ENCODE results near the gene B9D2. TPM values are rescaled to one million over a fixed set of nuclear protein-coding genes. Genes with fewer than 3 reads are reported as not detected.
A peak's percentile ranks its signal among the peaks of the same experiment; 100 is the strongest.

Gene B9D2
- total RNA-seq, 1 donor from 2014 or later = 2.1 TPM

- Histone ChIP-seq H3K4me1 (ENCODE audit: control insufficient read depth in 3 of 3, insufficient read depth in 3 of 3, low read length in 3 of 3) (peaks cover 68 to 81% (median 80%) of the 10 kb centered on the region in 3 donors), H3K4me3 (ENCODE audit: low read length in 3 of 3) (peak overlapping the region; percentile 52 to 75 (median 75))
These were observed 38.9 kb downstream of the B9D2 start for GRCh38 chr19:41324921-41325639.

GRCh38 chr19:41324231-41324702, 39.7 kb downstream of the B9D2 start:
- H3K27ac ChIP-seq (ENCODE audit: low read depth, low read length) = peak overlapping the region; percentile 89
- no peak overlapping the region for H3K4me3 ChIP-seq (ENCODE audit: low read length in 3 of 3)
- peaks cover 21 to 36% (median 24%) of the 10 kb centered on the region in 3 donors for H3K36me3 ChIP-seq (ENCODE audit: control insufficient read depth in 3 of 3, insufficient read depth in 3 of 3, low read length in 3 of 3)
- H3K9ac ChIP-seq (ENCODE audit: low read depth in 1 of 3, low read length in 3 of 3) = peak overlapping the region in 1 of 3 donors; percentile 64
- H3K27me3 ChIP-seq (ENCODE audit: control insufficient read depth in 3 of 3, insufficient read depth in 3 of 3, low read length in 3 of 3) = no peaks in the 10 kb centered on the region
- peaks cover 68 to 81% (median 80%) of the 10 kb centered on the region in 3 donors for H3K4me1 ChIP-seq (ENCODE audit: control insufficient read depth in 3 of 3, insufficient read depth in 3 of 3, low read length in 3 of 3)
- H3K9me3 ChIP-seq (ENCODE audit: control insufficient read depth in 3 of 3, low read length in 3 of 3) = no peaks in the 10 kb centered on the region

More at GRCh38 chr19:41324921-41325639, 38.9 kb downstream of the B9D2 start:
- peak overlapping the region; percentile 65 to 82 (median 77) for H3K9ac ChIP-seq (ENCODE audit: low read depth in 1 of 3, low read length in 3 of 3)
- peaks cover 13 to 29% (median 17%) of the 10 kb centered on the region in 3 donors for H3K36me3 ChIP-seq (ENCODE audit: control insufficient read depth in 3 of 3, insufficient read depth in 3 of 3, low read length in 3 of 3)
- H3K9me3 ChIP-seq (ENCODE audit: control insufficient read depth in 3 of 3, low read length in 3 of 3) = no peaks in the 10 kb centered on the region
- peak overlapping the region; percentile 89 for H3K27ac ChIP-seq (ENCODE audit: low read depth, low read length)
- no peaks in the 10 kb centered on the region for H3K27me3 ChIP-seq (ENCODE audit: control insufficient read depth in 3 of 3, insufficient read depth in 3 of 3, low read length in 3 of 3)

GRCh38 chr19:41323430-41324125, 40.4 kb downstream of the B9D2 start:
- peak overlapping the region; percentile 89 for H3K27ac ChIP-seq (ENCODE audit: low read depth, low read length)
- peaks cover 28 to 41% (median 31%) of the 10 kb centered on the region in 3 donors for H3K36me3 ChIP-seq (ENCODE audit: control insufficient read depth in 3 of 3, insufficient read depth in 3 of 3, low read length in 3 of 3)

GRCh38 chr19:41323023-41323422, 40.9 kb downstream of the B9D2 start:
- Histone ChIP-seq H3K36me3 (ENCODE audit: control insufficient read depth in 3 of 3, insufficient read depth in 3 of 3, low read length in 3 of 3) (peaks cover 31 to 44% (median 35%) of the 10 kb centered on the region in 3 donors), H3K27ac (ENCODE audit: low read depth, low read length) (peak overlapping the region; percentile 89), H3K4me1 (ENCODE audit: control insufficient read depth in 3 of 3, insufficient read depth in 3 of 3, low read length in 3 of 3) (peaks cover 59 to 70% (median 69%) of the 10 kb centered on the region in 3 donors), H3K9me3 (ENCODE audit: control insufficient read depth in 3 of 3, low read length in 3 of 3) (no peaks in the 10 kb centered on the region), H3K27me3 (ENCODE audit: control insufficient read depth in 3 of 3, insufficient read depth in 3 of 3, low read length in 3 of 3) (no peaks in the 10 kb centered on the region), H3K9ac (ENCODE audit: low read depth in 1 of 3, low read length in 3 of 3) (peak overlapping the region in 2 of 3 donors; percentile 20 to 64), H3K4me3 (ENCODE audit: low read length in 3 of 3) (no peak overlapping the region)

More at GRCh38 chr19:41323430-41324125, 40.4 kb downstream of the B9D2 start:
- H3K4me3 ChIP-seq (ENCODE audit: low read length in 3 of 3) = no peak overlapping the region
- peaks cover 63 to 76% (median 74%) of the 10 kb centered on the region in 3 donors for H3K4me1 ChIP-seq (ENCODE audit: control insufficient read depth in 3 of 3, insufficient read depth in 3 of 3, low read length in 3 of 3)
- no peaks in the 10 kb centered on the region for H3K27me3 ChIP-seq (ENCODE audit: control insufficient read depth in 3 of 3, insufficient read depth in 3 of 3, low read length in 3 of 3)
- H3K9me3 ChIP-seq (ENCODE audit: control insufficient read depth in 3 of 3, low read length in 3 of 3) = no peaks in the 10 kb centered on the region
- H3K9ac ChIP-seq (ENCODE audit: low read depth in 1 of 3, low read length in 3 of 3) = peak overlapping the region in 1 of 3 donors; percentile 64

GRCh38 chr19:41322451-41322850, 41.5 kb downstream of the B9D2 start:
- Histone ChIP-seq H3K4me1 (ENCODE audit: control insufficient read depth in 3 of 3, insufficient read depth in 3 of 3, low read length in 3 of 3) (peaks cover 54 to 65% (median 63%) of the 10 kb centered on the region in 3 donors), H3K9me3 (ENCODE audit: control insufficient read depth in 3 of 3, low read length in 3 of 3) (no peaks in the 10 kb centered on the region), H3K9ac (ENCODE audit: low read depth in 1 of 3, low read length in 3 of 3) (peak overlapping the region in 2 of 3 donors; percentile 20 to 64), H3K27me3 (ENCODE audit: control insufficient read depth in 3 of 3, insufficient read depth in 3 of 3, low read length in 3 of 3) (no peaks in the 10 kb centered on the region), H3K27ac (ENCODE audit: low read depth, low read length) (peak overlapping the region; percentile 89), H3K36me3 (ENCODE audit: control insufficient read depth in 3 of 3, insufficient read depth in 3 of 3, low read length in 3 of 3) (peaks cover 34 to 48% (median 35%) of the 10 kb centered on the region in 3 donors), H3K4me3 (ENCODE audit: low read length in 3 of 3) (no peak overlapping the region)

GRCh38 chr19:41321600-41322270, 42.2 kb downstream of the B9D2 start:
- H3K27me3 ChIP-seq (ENCODE audit: control insufficient read depth in 3 of 3, insufficient read depth in 3 of 3, low read length in 3 of 3) = no peaks in the 10 kb centered on the region
- peaks cover 39 to 55% (median 43%) of the 10 kb centered on the region in 3 donors for H3K36me3 ChIP-seq (ENCODE audit: control insufficient read depth in 3 of 3, insufficient read depth in 3 of 3, low read length in 3 of 3)
- peak overlapping the region; percentile 89 for H3K27ac ChIP-seq (ENCODE audit: low read depth, low read length)
- peak overlapping the region in 2 of 3 donors; percentile 1 to 64 for H3K9ac ChIP-seq (ENCODE audit: low read depth in 1 of 3, low read length in 3 of 3)
- peaks cover 49 to 58% (median 56%) of the 10 kb centered on the region in 3 donors for H3K4me1 ChIP-seq (ENCODE audit: control insufficient read depth in 3 of 3, insufficient read depth in 3 of 3, low read length in 3 of 3)
- H3K4me3 ChIP-seq (ENCODE audit: low read length in 3 of 3) = peak overlapping the region in 1 of 3 donors; percentile 29
- no peaks in the 10 kb centered on the region for H3K9me3 ChIP-seq (ENCODE audit: control insufficient read depth in 3 of 3, low read length in 3 of 3)

GRCh38 chr19:41321204-41321599, 42.7 kb downstream of the B9D2 start:
- peaks cover 44 to 52% (median 50%) of the 10 kb centered on the region in 3 donors for H3K4me1 ChIP-seq (ENCODE audit: control insufficient read depth in 3 of 3, insufficient read depth in 3 of 3, low read length in 3 of 3)
- no peak overlapping the region for H3K4me3 ChIP-seq (ENCODE audit: low read length in 3 of 3)
- H3K27ac ChIP-seq (ENCODE audit: low read depth, low read length) = peak overlapping the region; percentile 89
- H3K36me3 ChIP-seq (ENCODE audit: control insufficient read depth in 3 of 3, insufficient read depth in 3 of 3, low read length in 3 of 3) = peaks cover 45 to 60% (median 48%) of the 10 kb centered on the region in 3 donors
- H3K9me3 ChIP-seq (ENCODE audit: control insufficient read depth in 3 of 3, low read length in 3 of 3) = no peaks in the 10 kb centered on the region
- H3K27me3 ChIP-seq (ENCODE audit: control insufficient read depth in 3 of 3, insufficient read depth in 3 of 3, low read length in 3 of 3) = no peaks in the 10 kb centered on the region
- peak overlapping the region in 2 of 3 donors; percentile 1 to 64 for H3K9ac ChIP-seq (ENCODE audit: low read depth in 1 of 3, low read length in 3 of 3)

GRCh38 chr19:41320568-41320967, 43.4 kb downstream of the B9D2 start:
- no peaks in the 10 kb centered on the region for H3K9me3 ChIP-seq (ENCODE audit: control insufficient read depth in 3 of 3, low read length in 3 of 3)
- H3K27ac ChIP-seq (ENCODE audit: low read depth, low read length) = no peak overlapping the region
- no peak overlapping the region for H3K4me3 ChIP-seq (ENCODE audit: low read length in 3 of 3)
- no peaks in the 10 kb centered on the region for H3K27me3 ChIP-seq (ENCODE audit: control insufficient read depth in 3 of 3, insufficient read depth in 3 of 3, low read length in 3 of 3)
- peaks cover 48 to 60% (median 54%) of the 10 kb centered on the region in 3 donors for H3K36me3 ChIP-seq (ENCODE audit: control insufficient read depth in 3 of 3, insufficient read depth in 3 of 3, low read length in 3 of 3)
- peaks cover 38 to 46% (median 44%) of the 10 kb centered on the region in 3 donors for H3K4me1 ChIP-seq (ENCODE audit: control insufficient read depth in 3 of 3, insufficient read depth in 3 of 3, low read length in 3 of 3)
- H3K9ac ChIP-seq (ENCODE audit: low read depth in 1 of 3, low read length in 3 of 3) = no peak overlapping the region

- H3K9ac ChIP-seq (ENCODE audit: low read depth in 1 of 3, low read length in 3 of 3) = no peak overlapping the region
- H3K4me3 ChIP-seq (ENCODE audit: low read length in 3 of 3) = no peak overlapping the region
- peaks cover 34 to 42% (median 40%) of the 10 kb centered on the region in 3 donors for H3K4me1 ChIP-seq (ENCODE audit: control insufficient read depth in 3 of 3, insufficient read depth in 3 of 3, low read length in 3 of 3)
- peaks cover 48 to 60% (median 54%) of the 10 kb centered on the region in 3 donors for H3K36me3 ChIP-seq (ENCODE audit: control insufficient read depth in 3 of 3, insufficient read depth in 3 of 3, low read length in 3 of 3)
- no peaks in the 10 kb centered on the region for H3K9me3 ChIP-seq (ENCODE audit: control insufficient read depth in 3 of 3, low read length in 3 of 3)
- no peak overlapping the region for H3K27ac ChIP-seq (ENCODE audit: low read depth, low read length)
- no peaks in the 10 kb centered on the region for H3K27me3 ChIP-seq (ENCODE audit: control insufficient read depth in 3 of 3, insufficient read depth in 3 of 3, low read length in 3 of 3)
These were observed 43.8 kb downstream of the B9D2 start for GRCh38 chr19:41320185-41320518.

All from skeletal muscle tissue (tissue), 4 donors.